ENCODE measurements around the gene ART3.
A peak's percentile ranks its signal among the peaks of the same experiment; 100 is the strongest.

DNA sequence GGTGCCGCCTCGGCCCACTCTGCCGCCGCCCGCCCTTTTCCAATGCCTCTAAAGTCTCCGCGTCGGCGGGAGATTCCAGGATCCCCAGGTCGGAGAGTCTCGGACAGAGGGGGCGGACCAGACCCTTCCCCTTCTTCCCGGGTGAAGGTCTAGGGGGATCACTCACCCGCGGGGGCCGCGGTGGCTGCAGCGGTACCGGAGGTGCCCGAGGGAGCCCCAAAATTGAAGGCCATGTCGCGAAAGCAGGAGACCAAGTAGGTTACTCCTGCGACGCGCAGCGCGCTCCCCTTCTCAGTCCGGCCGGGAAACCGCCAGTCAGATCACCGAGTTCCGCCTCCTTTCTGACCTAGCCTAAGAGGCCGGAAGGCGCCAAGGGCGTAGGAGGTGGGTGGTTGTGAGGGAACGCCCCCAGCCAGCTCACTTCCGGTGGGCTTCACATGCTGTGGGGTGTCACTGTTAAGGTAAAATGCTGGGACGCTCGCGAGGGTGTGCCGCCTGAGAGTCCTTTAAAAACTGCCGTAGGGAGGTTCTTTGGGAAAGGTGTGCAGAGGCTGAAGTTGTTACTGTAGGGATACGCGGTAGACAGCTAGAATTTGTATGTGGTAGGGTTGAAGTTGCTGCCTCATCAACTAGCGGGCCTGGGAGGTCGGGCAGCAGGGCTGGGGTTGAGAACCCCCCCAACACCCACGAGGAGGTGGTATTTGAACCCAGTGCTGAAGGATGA lies 73.8 kb downstream of the ART3 start, which contains the start of gene NUP54:
- TF ChIP-seq, protein P1, sequence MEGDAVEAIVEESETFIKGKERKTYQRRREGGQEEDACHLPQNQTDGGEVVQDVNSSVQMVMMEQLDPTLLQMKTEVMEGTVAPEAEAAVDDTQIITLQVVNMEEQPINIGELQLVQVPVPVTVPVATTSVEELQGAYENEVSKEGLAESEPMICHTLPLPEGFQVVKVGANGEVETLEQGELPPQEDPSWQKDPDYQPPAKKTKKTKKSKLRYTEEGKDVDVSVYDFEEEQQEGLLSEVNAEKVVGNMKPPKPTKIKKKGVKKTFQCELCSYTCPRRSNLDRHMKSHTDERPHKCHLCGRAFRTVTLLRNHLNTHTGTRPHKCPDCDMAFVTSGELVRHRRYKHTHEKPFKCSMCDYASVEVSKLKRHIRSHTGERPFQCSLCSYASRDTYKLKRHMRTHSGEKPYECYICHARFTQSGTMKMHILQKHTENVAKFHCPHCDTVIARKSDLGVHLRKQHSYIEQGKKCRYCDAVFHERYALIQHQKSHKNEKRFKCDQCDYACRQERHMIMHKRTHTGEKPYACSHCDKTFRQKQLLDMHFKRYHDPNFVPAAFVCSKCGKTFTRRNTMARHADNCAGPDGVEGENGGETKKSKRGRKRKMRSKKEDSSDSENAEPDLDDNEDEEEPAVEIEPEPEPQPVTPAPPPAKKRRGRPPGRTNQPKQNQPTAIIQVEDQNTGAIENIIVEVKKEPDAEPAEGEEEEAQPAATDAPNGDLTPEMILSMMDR (IDR thresholded peaks at IDR 0.05) = peak in 1 of 4 experiments; percentile 3
- TF ChIP-seq POLR2A (IDR thresholded peaks at IDR 0.05) = peak; percentile 81
